ENCODE results near the gene CDK14. TPM values are rescaled to one million over a fixed set of nuclear protein-coding genes. Genes with fewer than 3 reads are reported as not detected.

The CDK14 gene
- total and polyA plus RNA-seq, 8 donors = 0.58 to 43.9 (median 12.2) TPM

DNA sequence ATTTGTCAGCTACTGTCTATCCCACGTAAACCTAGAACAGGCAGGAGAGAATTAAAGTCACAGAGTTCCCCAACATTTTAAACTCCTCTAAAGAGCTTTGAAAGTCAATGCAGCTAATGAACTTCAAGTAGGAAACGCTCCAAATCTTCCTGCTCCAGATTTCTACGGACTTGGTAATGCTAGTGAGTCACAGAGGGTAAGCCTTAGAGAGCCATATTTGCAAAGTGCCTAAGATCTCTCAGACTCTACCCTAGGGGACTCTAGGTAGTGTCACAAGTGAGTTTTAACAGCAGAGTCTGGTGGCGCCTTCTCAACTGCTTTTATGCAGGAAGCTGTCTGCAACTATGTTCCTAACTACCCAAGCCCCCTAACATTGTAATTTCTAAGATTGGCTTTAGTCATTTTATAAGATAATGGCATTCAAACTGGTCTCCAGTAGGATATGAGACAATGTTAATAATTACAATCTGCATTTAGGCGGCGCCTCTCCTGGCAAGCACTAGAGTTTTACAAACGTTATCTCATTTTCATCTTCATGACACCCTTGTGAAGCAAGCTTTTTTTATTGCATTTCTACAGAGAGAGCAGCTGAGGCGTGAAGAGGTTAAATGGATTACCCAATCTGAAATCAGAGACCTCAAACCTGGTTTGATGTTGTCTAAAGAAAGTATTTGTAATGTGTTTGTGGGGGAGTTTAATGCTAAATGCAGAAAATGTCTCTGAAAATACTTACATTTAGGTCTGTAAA, 646.1 kb downstream of the CDK14 start:
- WGBS, 5 donors = 66 to 74% (median 71%) methylated on average over 8 of the region's 8 CpGs
- no peak for TF ChIP-seq EP300 (IDR thresholded peaks at IDR 0.05)
- Histone ChIP-seq H3K27me3 (no peaks in the 10 kb centered on the region), H3K27ac (no peak overlapping the region), H3K9me3 (no peaks in the 10 kb centered on the region), H3K36me3 (no peaks in the 10 kb centered on the region), H3K4me3 (no peak overlapping the region), H3K4me1 (peaks cover 0 to 13% (median 5%) of the 10 kb centered on the region in 4 donors)
- intact Hi-C loops (cut with DNase I; ENCODE audit: low total_unique reads) = no loop called here
- no peak for DNase-seq

DNA sequence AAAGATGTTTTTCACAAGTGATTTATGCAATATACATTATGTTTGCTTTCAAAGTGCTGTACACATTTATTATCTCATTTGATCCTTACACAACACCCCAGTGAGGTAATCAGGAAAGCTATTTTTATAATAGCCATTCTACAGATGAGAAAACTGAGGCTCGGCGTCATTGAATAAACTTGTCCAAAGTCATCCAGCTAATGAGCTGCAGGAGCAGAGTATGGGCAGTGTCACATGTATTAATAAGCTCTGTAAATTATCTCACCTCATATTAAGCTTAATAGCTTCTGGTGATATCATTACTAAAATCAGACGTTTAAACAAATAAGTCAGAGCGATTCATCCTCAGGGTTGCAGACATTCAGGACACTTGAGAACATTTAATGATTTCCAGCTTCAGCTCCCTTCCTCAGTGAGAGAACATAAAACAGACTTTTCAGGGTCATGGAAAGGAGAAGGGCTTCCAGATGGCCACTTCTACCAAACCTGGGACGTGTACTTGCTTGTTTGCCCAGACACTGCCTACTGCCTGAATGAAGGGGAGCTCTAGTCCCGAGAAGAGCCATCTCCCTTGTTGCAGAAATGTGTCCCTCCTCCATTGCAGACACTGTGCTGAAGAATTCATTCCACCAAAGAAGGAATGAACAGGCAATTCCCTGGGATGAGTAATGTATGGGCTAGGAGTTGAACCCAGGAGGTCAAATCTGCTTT, 647.6 kb downstream of the CDK14 start:
- WGBS, 5 donors = 75 to 85% (median 80%) methylated on average over 6 of the region's 6 CpGs
- H3K4me3 ChIP-seq = no peak overlapping the region

DNA sequence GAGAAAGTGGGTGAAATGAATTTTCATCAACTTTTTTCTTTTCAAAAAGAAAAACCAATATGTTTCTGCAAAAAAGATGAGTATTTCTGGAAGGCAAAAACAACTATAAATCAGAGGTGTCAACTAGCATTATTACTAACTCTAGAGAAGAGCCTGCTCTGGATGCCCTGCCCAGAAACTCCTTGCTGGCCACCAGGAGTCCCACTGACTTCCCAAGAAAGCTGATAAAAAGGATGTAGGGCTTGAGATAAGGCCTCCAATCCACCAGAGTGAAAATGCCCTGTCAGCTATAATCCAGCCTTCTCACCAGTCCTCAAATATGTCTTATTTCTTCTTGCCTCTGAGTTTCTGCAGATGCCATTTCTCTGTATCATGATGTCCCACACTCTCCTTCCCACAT, 651.4 kb downstream of the CDK14 start:
- Histone ChIP-seq H3K27ac (no peak overlapping the region), H3K4me1 (no peaks in the 10 kb centered on the region)
- intact Hi-C loops (cut with DNase I; ENCODE audit: low total_unique reads) = no loop called here

More for the DNA sequence above, 647.6 kb downstream of the CDK14 start:
- Histone ChIP-seq H3K36me3 (no peaks in the 10 kb centered on the region), H3K9me3 (no peaks in the 10 kb centered on the region), H3K27me3 (no peaks in the 10 kb centered on the region), H3K4me1 (peaks cover 0 to 13% (median 5%) of the 10 kb centered on the region in 4 donors), H3K27ac (no peak overlapping the region)
- DNase-seq = no peak
- intact Hi-C loops (cut with DNase I; ENCODE audit: low total_unique reads) = no loop called here
- TF ChIP-seq, protein P1, sequence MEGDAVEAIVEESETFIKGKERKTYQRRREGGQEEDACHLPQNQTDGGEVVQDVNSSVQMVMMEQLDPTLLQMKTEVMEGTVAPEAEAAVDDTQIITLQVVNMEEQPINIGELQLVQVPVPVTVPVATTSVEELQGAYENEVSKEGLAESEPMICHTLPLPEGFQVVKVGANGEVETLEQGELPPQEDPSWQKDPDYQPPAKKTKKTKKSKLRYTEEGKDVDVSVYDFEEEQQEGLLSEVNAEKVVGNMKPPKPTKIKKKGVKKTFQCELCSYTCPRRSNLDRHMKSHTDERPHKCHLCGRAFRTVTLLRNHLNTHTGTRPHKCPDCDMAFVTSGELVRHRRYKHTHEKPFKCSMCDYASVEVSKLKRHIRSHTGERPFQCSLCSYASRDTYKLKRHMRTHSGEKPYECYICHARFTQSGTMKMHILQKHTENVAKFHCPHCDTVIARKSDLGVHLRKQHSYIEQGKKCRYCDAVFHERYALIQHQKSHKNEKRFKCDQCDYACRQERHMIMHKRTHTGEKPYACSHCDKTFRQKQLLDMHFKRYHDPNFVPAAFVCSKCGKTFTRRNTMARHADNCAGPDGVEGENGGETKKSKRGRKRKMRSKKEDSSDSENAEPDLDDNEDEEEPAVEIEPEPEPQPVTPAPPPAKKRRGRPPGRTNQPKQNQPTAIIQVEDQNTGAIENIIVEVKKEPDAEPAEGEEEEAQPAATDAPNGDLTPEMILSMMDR (IDR thresholded peaks at IDR 0.05) = no peak
- TF ChIP-seq POLR2A (IDR thresholded peaks at IDR 0.05) = no peak
- TF ChIP-seq POLR2AphosphoS5 (IDR thresholded peaks at IDR 0.05) = no peak
- no peak for TF ChIP-seq EP300 (IDR thresholded peaks at IDR 0.05)

DNA sequence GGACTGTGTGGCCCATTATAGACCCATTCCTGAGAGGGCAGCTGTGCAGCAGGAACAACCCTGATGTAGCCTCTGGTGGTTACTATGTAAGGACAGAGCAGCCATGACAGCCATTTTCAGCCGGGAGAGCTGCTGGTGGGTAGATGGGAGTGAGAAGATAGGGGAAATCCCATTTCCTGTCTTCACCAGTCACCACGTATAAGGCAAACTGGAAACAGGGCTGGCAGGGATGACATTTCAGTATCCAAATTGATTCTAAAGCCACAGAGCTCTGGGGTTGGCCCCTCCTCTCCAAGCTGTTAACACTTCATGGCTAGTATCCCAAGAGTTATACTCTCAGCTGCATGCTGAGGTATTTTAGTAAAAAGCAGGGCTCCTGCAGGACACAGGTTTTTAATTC, 652.9 kb downstream of the CDK14 start:
- WGBS, 5 donors = 31 to 40% (median 32%) methylated on average over 2 of the region's 2 CpGs
- Histone ChIP-seq H3K9me3 (no peaks in the 10 kb centered on the region), H3K4me3 (no peak overlapping the region), H3K27me3 (no peaks in the 10 kb centered on the region), H3K27ac (no peak overlapping the region), H3K36me3 (no peaks in the 10 kb centered on the region), H3K4me1 (no peaks in the 10 kb centered on the region)
- no peak for DNase-seq
- TF ChIP-seq POLR2A (IDR thresholded peaks at IDR 0.05) (no peak), EP300 (IDR thresholded peaks at IDR 0.05) (no peak), POLR2AphosphoS5 (IDR thresholded peaks at IDR 0.05) (no peak)
- TF ChIP-seq, protein P1 (IDR thresholded peaks at IDR 0.05) = no peak
- intact Hi-C loops (cut with DNase I; ENCODE audit: low total_unique reads) = no loop called here

More for the DNA sequence above, 651.4 kb downstream of the CDK14 start:
- no peak for DNase-seq
- no peak overlapping the region for H3K4me3 ChIP-seq
- no peaks in the 10 kb centered on the region for H3K27me3 ChIP-seq
- TF ChIP-seq POLR2A (IDR thresholded peaks at IDR 0.05) = no peak
- TF ChIP-seq, protein P1 (IDR thresholded peaks at IDR 0.05) = no peak
- TF ChIP-seq EP300 (IDR thresholded peaks at IDR 0.05) = no peak
- TF ChIP-seq POLR2AphosphoS5 (IDR thresholded peaks at IDR 0.05) = no peak
- H3K9me3 ChIP-seq = no peaks in the 10 kb centered on the region
- no peaks in the 10 kb centered on the region for H3K36me3 ChIP-seq

Data from stomach (tissue), 9 donors.